AG10803 (cell line): ENCODE data around the gene THSD7B.
"Not testable (repeated sequence)": the region's sequence is repeated elsewhere in the genome, so short reads cannot be mapped to it uniquely, and the experiment has no call there.

Experiments
- DNase-seq: peaks from one replicate; pipeline ENCODE4 v3.0.0; 2010; ENCODE audit warnings: low read depth
- H3K4me3 ChIP-seq: 2 replicates; pipeline ENCODE4 v1.5.1; 2011; ENCODE audit warnings: mild to moderate bottlenecking, low read length, control low read depth
- CTCF ChIP-seq: conservative IDR thresholded peaks from 2 replicates; pipeline ENCODE4 v1.5.1; 2011; ENCODE audit warnings: mild to moderate bottlenecking, low read length, control low read depth, inconsistent platforms

THSD7B gene

GRCh38 chr2:137048455-137048854, 283.1 kb downstream of the THSD7B start:
- H3K4me3 ChIP-seq: no peak overlapping the region
- TF ChIP-seq CTCF: no peak
- DNase-seq: no peak

GRCh38 chr2:137049518-137049917, 284.2 kb downstream of the THSD7B start:
- DNase-seq: no peak
- no peak for TF ChIP-seq CTCF
- H3K4me3 ChIP-seq: no peak overlapping the region

- H3K4me3 ChIP-seq: no peak overlapping the region
- DNase-seq: peak; percentile 1
- TF ChIP-seq CTCF: peak; percentile 9; the same call in 1 of the 2 replicates
These were observed 285.6 kb downstream of the THSD7B start for GRCh38 chr2:137050949-137051348.

- DNase-seq: no peak
- H3K4me3 ChIP-seq: no peak overlapping the region
- TF ChIP-seq CTCF: no peak
These were observed 286.5 kb downstream of the THSD7B start for GRCh38 chr2:137051778-137052398.

- no peak for TF ChIP-seq CTCF
- no peak for DNase-seq
- H3K4me3 ChIP-seq: no peak overlapping the region
These were observed 291.4 kb downstream of the THSD7B start for GRCh38 chr2:137056704-137057103.

- H3K4me3 ChIP-seq, DNase-seq: not testable (repeated sequence)
These were observed 310.9 kb downstream of the THSD7B start for GRCh38 chr2:137076111-137076765.

GRCh38 chr2:137091704-137092103, 326.4 kb downstream of the THSD7B start:
- TF ChIP-seq CTCF: no peak
- no peak overlapping the region for H3K4me3 ChIP-seq
- DNase-seq: peak; percentile 4
